Astrocyte of the spinal cord (primary cell): Measurements from ENCODE around the gene HOXA1.

Experiments
- DNase-seq: peaks from one replicate; pipeline ENCODE4 v3.0.0; 2011; ENCODE audit warnings: low read depth, low spot score
- H3K4me3 ChIP-seq: 2 replicates; pipeline ENCODE4 v1.5.1; 2011; ENCODE audit warnings: low read depth, mild to moderate bottlenecking, low read length, moderate library complexity
- in situ Hi-C: cut with HindIII; loops from 2 replicates; pipeline ENCODE4 v1.10.0; 2017; ENCODE audit warnings: low sequenced_read_pairs
- TF ChIP-seq, protein P1 (sequence below): IDR thresholded peaks from 2 replicates; pipeline ENCODE4 v1.5.1; 2012; ENCODE audit warnings: low read depth, mild to moderate bottlenecking, low read length, inconsistent platforms

Gene HOXA1

DNA sequence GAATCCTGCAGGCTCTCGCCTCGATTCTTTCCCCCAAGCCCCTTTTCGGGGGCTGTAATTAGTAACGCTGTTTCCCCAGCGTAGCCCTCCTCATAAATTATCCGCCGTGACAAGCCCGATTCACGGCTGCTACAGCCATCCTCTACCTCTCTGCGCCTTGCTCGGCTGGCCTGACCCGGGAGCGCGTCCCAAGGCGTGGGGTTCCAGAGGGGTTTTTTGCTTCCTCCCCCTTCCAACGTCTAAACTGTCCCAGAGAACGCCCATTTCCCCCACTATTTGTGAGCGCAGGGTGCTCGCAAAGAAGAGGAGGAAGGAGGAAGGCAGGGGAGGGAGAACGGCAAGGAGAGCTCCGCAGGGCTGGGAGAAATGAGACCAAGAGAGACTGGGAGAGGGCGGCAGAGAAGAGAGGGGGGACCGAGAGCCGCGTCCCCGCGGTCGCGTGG, 46.8 kb upstream of the HOXA1 start:
- peak overlapping the region; percentile 65 for H3K4me3 ChIP-seq
- no peak for DNase-seq
- in situ Hi-C loops: no loop called here
- TF ChIP-seq, protein P1, sequence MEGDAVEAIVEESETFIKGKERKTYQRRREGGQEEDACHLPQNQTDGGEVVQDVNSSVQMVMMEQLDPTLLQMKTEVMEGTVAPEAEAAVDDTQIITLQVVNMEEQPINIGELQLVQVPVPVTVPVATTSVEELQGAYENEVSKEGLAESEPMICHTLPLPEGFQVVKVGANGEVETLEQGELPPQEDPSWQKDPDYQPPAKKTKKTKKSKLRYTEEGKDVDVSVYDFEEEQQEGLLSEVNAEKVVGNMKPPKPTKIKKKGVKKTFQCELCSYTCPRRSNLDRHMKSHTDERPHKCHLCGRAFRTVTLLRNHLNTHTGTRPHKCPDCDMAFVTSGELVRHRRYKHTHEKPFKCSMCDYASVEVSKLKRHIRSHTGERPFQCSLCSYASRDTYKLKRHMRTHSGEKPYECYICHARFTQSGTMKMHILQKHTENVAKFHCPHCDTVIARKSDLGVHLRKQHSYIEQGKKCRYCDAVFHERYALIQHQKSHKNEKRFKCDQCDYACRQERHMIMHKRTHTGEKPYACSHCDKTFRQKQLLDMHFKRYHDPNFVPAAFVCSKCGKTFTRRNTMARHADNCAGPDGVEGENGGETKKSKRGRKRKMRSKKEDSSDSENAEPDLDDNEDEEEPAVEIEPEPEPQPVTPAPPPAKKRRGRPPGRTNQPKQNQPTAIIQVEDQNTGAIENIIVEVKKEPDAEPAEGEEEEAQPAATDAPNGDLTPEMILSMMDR: no peak

DNA sequence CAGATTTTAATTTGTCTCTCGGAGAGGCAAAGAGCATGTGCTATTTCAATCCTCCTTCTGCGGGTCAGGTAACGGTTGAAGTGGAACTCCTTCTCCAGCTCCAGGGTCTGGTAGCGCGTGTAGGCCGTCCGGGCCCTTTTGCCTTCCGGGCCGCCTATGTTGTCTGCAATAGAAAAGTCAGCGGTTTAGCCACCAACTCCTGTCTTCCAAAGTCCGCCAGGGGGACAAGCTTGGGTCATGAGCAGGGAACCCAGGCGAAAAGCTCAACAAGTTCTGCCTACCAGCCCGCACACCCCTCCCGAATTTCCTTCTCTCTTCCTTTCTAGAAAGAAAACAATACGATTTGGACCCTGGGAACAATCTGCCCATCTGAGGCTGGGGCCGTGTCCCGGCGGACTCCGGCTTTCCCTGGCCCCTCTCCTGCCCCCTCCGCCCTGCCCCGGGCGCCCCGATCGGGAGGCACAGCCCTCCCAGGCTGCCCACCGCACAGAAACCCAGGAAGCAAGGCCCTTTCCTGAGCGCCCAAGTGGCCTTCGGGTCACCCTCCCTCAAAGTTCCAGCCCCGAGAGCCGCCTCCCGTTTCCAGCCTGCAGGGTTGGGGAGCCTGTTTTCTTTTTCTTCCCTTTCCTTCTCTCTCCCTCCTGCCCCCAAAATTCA, 46.3 kb upstream of the HOXA1 start:
- in situ Hi-C loops: no loop called here
- TF ChIP-seq, protein P1: peak; percentile 15
- no peak for DNase-seq
- peak overlapping the region; percentile 65 for H3K4me3 ChIP-seq

- in situ Hi-C loops: no loop called here
- TF ChIP-seq, protein P1: no peak
- H3K4me3 ChIP-seq: peak overlapping the region; percentile 65
- peak; percentile 59 for DNase-seq
Measured at GRCh38 chr7:27141137-27141922, 45.5 kb upstream of the HOXA1 start.

DNA sequence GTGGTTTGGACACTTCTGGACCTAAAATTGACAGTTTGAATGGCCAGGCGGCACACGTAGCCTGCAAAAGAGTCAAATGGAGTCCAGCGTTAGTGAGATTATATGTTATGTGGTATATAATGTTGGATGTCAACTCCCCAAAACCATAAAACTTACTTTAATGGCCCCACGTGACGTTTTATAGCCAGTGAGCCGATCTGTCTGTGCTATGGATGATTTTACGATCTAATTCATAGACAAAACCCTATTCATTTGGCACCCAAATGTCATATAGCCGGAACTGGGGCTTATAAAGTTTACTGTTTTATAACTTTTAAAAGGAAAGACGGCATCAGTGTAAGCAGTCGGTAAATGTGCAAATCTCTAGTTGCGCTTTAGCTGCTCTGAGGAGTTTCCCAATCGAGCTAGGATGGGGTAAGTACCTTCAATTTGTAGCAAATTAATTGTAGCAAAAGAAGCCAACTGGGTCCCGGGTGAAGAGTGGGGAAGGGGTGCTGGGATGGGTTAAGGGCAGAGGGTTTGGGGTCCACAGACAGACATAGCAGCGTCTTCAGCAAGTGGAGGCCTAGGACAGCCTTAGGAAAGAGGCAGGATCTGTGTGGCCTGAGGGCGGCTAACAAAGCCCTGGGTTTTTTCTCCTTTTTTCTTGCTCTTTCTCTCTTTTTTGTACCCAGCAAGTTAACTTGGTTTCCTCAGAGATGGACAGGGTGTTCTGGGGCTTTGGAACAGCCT, 44.5 kb upstream of the HOXA1 start:
- DNase-seq: peak; percentile 73
- TF ChIP-seq, protein P1: no peak
- peak overlapping the region; percentile 65 for H3K4me3 ChIP-seq
- in situ Hi-C loops: no loop called here

GRCh38 chr7:27139334-27140125, 43.7 kb upstream of the HOXA1 start:
- peak; percentile 40 for DNase-seq
- H3K4me3 ChIP-seq: peak overlapping the region; percentile 65
- TF ChIP-seq, protein P1: no peak
- in situ Hi-C loops: no loop called here

DNA sequence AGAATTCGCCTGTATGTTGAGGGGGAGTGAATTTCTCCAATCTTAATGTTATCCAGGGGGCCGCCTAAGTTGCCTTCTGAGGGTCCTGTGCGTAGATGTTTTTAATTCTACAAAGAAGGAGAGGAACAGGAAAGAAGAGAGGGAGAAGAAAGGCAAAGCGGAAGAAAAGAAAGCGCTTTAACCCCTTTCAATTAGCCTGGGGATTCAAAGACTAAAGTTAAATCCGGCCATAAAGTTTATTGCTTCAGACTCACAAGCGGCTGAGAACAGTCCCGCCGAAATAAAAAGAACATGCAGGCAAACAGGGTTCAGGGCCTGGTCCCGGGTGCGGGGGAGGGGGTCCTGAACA, 43.2 kb upstream of the HOXA1 start:
- no peak for DNase-seq
- peak overlapping the region; percentile 65 for H3K4me3 ChIP-seq
- in situ Hi-C loops: no loop called here
- TF ChIP-seq, protein P1: no peak
